GM23338 (cell line): ENCODE measurements around the gene DCUN1D4.

Experiments used
- CTCF ChIP-seq, 2 experiments: fragments of 200-600 bp in 1 of 2; sonication (generic) in 1 of 2; conservative IDR thresholded peaks; 2 replicates each; pipeline versions ENCODE4 v1.5.1 to v1.6.1; 2016 to 2017; ENCODE audit warnings: antibody characterized with exemption in 2 of 2, low read depth in 2 of 2, mild to moderate bottlenecking in 2 of 2, moderate library complexity in 1 of 2
- EZH2 ChIP-seq: fragments of 200-600 bp; sonication (generic); IDR thresholded peaks from one replicate; pipeline ENCODE4 v1.8.0; 2017; ENCODE audit warnings: antibody characterized with exemption, mild to moderate bottlenecking, low read depth; ENCODE audit not compliant: unreplicated experiment
- EZH2phosphoT487 ChIP-seq: fragments of 200-600 bp; sonication (generic); IDR thresholded peaks from one replicate; pipeline ENCODE4 v1.8.1; 2018; ENCODE audit warnings: antibody characterized with exemption; ENCODE audit not compliant: unreplicated experiment
- JUNB ChIP-seq: IDR thresholded peaks from one replicate; pipeline ENCODE4 v1.6.1; 2016; ENCODE audit warnings: antibody characterized with exemption; ENCODE audit not compliant: unreplicated experiment
- NANOG ChIP-seq: IDR thresholded peaks from 2 replicates; pipeline ENCODE4 v1.6.1; 2016; ENCODE audit warnings: antibody characterized with exemption, borderline replicate concordance
- POLR2AphosphoS5 ChIP-seq: IDR thresholded peaks from 2 replicates; pipeline ENCODE4 v1.6.1; 2016; ENCODE audit warnings: antibody characterized with exemption, low read depth
- REST ChIP-seq: IDR thresholded peaks from one replicate; pipeline ENCODE4 v1.6.1; 2018; ENCODE audit warnings: antibody characterized with exemption; ENCODE audit not compliant: unreplicated experiment
- STAT1 ChIP-seq: IDR thresholded peaks from one replicate; pipeline ENCODE4 v1.6.1; 2016; ENCODE audit warnings: antibody characterized with exemption; ENCODE audit not compliant: unreplicated experiment

- TF ChIP-seq NANOG (no peak), CTCF (conservative IDR thresholded peaks at IDR 0.05; ENCODE audit: low read depth in 2 of 2) (no peak), REST (no peak), EZH2 (no peak), POLR2AphosphoS5 (no peak), STAT1 (no peak), EZH2phosphoT487 (no peak), JUNB (no peak)
These were observed 27.7 kb downstream of the DCUN1D4 start for GRCh38 chr4:51870441-51871188.
